ENCODE measurements around the gene MARCHF6.

Gene MARCHF6

GRCh38 chr5:10353241-10354047 is at the start of gene MARCHF6:
Gene MARCHF6, plus strand, starts transcription at chr5:10353695. Its CDS starts 204 bp downstream, at chr5:10353899.
- TF ChIP-seq CTCF (IDR thresholded peaks at IDR 0.05), result peak; percentile 20
- Histone ChIP-seq H3K9me3 (no peaks in the 10 kb centered on the region), H3K4me1 (ENCODE audit: control insufficient read depth in 1 of 2, insufficient read depth in 1 of 2, low read depth in 1 of 2, low read length in 1 of 2) (peaks cover 30 to 49% of the 10 kb centered on the region in 2 experiments), H3K27me3 (no peaks in the 10 kb centered on the region), H3K36me3 (no peaks in the 10 kb centered on the region), H3K27ac (peak within 1 kb of the TSS; percentile 93), H3K4me3 (ENCODE audit: low read depth in 1 of 2, low read length in 1 of 2) (peak within 1 kb of the TSS; percentile 85 to 87)

GRCh38 chr5:10303699-10304170 is 49.8 kb upstream of the MARCHF6 start:
- Histone ChIP-seq H3K4me1 (ENCODE audit: control insufficient read depth in 1 of 2, insufficient read depth in 1 of 2, low read depth in 1 of 2, low read length in 1 of 2) (peaks cover 6% of the 10 kb centered on the region in 2 experiments), H3K4me3 (ENCODE audit: low read depth in 1 of 2, low read length in 1 of 2) (no peak overlapping the region), H3K36me3 (no peaks in the 10 kb centered on the region), H3K9me3 (no peaks in the 10 kb centered on the region), H3K27me3 (peaks cover 38% of the 10 kb centered on the region), H3K27ac (no peak overlapping the region)
- no peak for TF ChIP-seq CTCF (IDR thresholded peaks at IDR 0.05)

GRCh38 chr5:10304932-10305331 is 48.6 kb upstream of the MARCHF6 start:
- H3K9me3 ChIP-seq, result no peaks in the 10 kb centered on the region
- peaks cover 6% of the 10 kb centered on the region in 2 experiments for H3K4me1 ChIP-seq (ENCODE audit: control insufficient read depth in 1 of 2, insufficient read depth in 1 of 2, low read depth in 1 of 2, low read length in 1 of 2)
- no peak overlapping the region for H3K4me3 ChIP-seq (ENCODE audit: low read depth in 1 of 2, low read length in 1 of 2)
- no peak for TF ChIP-seq CTCF (IDR thresholded peaks at IDR 0.05)
- no peaks in the 10 kb centered on the region for H3K36me3 ChIP-seq
- no peak overlapping the region for H3K27ac ChIP-seq
- peaks cover 50% of the 10 kb centered on the region for H3K27me3 ChIP-seq

GRCh38 chr5:10306114-10306513 is 47.4 kb upstream of the MARCHF6 start:
- Histone ChIP-seq H3K4me3 (ENCODE audit: low read depth in 1 of 2, low read length in 1 of 2) (no peak overlapping the region), H3K36me3 (no peaks in the 10 kb centered on the region), H3K9me3 (no peaks in the 10 kb centered on the region), H3K4me1 (ENCODE audit: control insufficient read depth in 1 of 2, insufficient read depth in 1 of 2, low read depth in 1 of 2, low read length in 1 of 2) (peaks cover 6% of the 10 kb centered on the region in 2 experiments), H3K27ac (no peak overlapping the region), H3K27me3 (peaks cover 51% of the 10 kb centered on the region)
- no peak for TF ChIP-seq CTCF (IDR thresholded peaks at IDR 0.05)

- Histone ChIP-seq H3K4me3 (ENCODE audit: low read depth in 1 of 2, low read length in 1 of 2) (no peak overlapping the region), H3K4me1 (ENCODE audit: control insufficient read depth in 1 of 2, insufficient read depth in 1 of 2, low read depth in 1 of 2, low read length in 1 of 2) (peaks cover 6% of the 10 kb centered on the region in 2 experiments), H3K27ac (no peak overlapping the region), H3K9me3 (no peaks in the 10 kb centered on the region), H3K27me3 (peaks cover 51% of the 10 kb centered on the region), H3K36me3 (no peaks in the 10 kb centered on the region)
- TF ChIP-seq CTCF (IDR thresholded peaks at IDR 0.05), result no peak
Measured at GRCh38 chr5:10306806-10307205, 46.7 kb upstream of the MARCHF6 start.

Data from neutrophil (primary cell).